GM23338 (cell line): ENCODE data around the gene DSCAML1. TPM values are rescaled to one million over a fixed set of nuclear protein-coding genes. Genes with fewer than 3 reads are reported as not detected.

Source experiments
- ATAC-seq: fragments of 200-7000 bp; cut with Tn5 transposase; 3 replicates; pipeline ENCODE4 v1.9.1; 2020
- DNase-seq: peaks from one replicate; pipeline ENCODE4 v3.0.0-alpha.2; 2015; ENCODE audit warnings: low spot score
- H2AFZ ChIP-seq: fragments of 200-600 bp; sonication (generic); 2 replicates; pipeline ENCODE4 v1.8.0; 2016; ENCODE audit warnings: antibody characterized with exemption, mild to moderate bottlenecking, moderate library complexity
- H3F3A ChIP-seq: fragments of 200-600 bp; sonication (generic); replicated peaks from 2 replicates; pipeline ENCODE4 v1.8.0; 2017; ENCODE audit warnings: antibody characterized with exemption, mixed run types, low read depth
- H3K27ac ChIP-seq: fragments of 200-600 bp; sonication (generic); 2 replicates; pipeline ENCODE4 v1.6.1; 2016; ENCODE audit warnings: low read depth
- H3K27me3 ChIP-seq: fragments of 200-600 bp; sonication (generic); 2 replicates; pipeline ENCODE4 v1.8.0; 2016; ENCODE audit warnings: mild to moderate bottlenecking, mixed run types, moderate library complexity; ENCODE audit not compliant: insufficient read depth
- H3K36me3 ChIP-seq: fragments of 200-600 bp; sonication (generic); 2 replicates; pipeline ENCODE4 v1.8.0; 2016; ENCODE audit warnings: mild to moderate bottlenecking; ENCODE audit not compliant: insufficient read depth
- H3K4me1 ChIP-seq: fragments of 200-600 bp; sonication (generic); 2 replicates; pipeline ENCODE4 v1.8.0; 2016; ENCODE audit warnings: mild to moderate bottlenecking, moderate library complexity; ENCODE audit not compliant: insufficient read depth
- H3K4me2 ChIP-seq: fragments of 200-600 bp; sonication (generic); 2 replicates; pipeline ENCODE4 v1.7.1; 2017; ENCODE audit warnings: mixed run types
- H3K4me3 ChIP-seq: fragments of 200-600 bp; sonication (generic); 2 replicates; pipeline ENCODE4 v1.6.1; 2016; ENCODE audit warnings: mixed run types
- H3K79me2 ChIP-seq: fragments of 200-600 bp; sonication (generic); replicated peaks from 2 replicates; pipeline ENCODE4 v1.8.0; 2017; ENCODE audit warnings: mild to moderate bottlenecking; ENCODE audit not compliant: insufficient read depth
- H3K9me2 ChIP-seq: fragments of 200-600 bp; sonication (generic); 2 replicates; pipeline ENCODE4 v1.8.0; 2017; ENCODE audit not compliant: insufficient read depth
- H4K20me1 ChIP-seq: fragments of 200-600 bp; sonication (generic); replicated peaks from 2 replicates; pipeline ENCODE4 v1.8.0; 2017; ENCODE audit warnings: mild to moderate bottlenecking; ENCODE audit not compliant: insufficient read depth
- H3K27ac Mint-ChIP-seq: 2 replicates; pipeline ENCODE4 v1.8.0; 2020; ENCODE audit warnings: inconsistent platforms, mild to moderate bottlenecking, moderate library complexity, mixed read lengths
- H3K27me3 Mint-ChIP-seq: 3 replicates; pipeline ENCODE4 v1.8.0; 2022; ENCODE audit warnings: low read depth, mild to moderate bottlenecking, moderate library complexity, mixed read lengths, inconsistent platforms; ENCODE audit not compliant: insufficient read depth, poor library complexity
- H3K36me3 Mint-ChIP-seq: 3 replicates; pipeline ENCODE4 v1.8.0; 2021; ENCODE audit warnings: low read depth, mild to moderate bottlenecking, inconsistent platforms, moderate library complexity, mixed read lengths
- H3K4me1 Mint-ChIP-seq: 3 replicates; pipeline ENCODE4 v1.8.0; 2020; ENCODE audit warnings: mild to moderate bottlenecking, inconsistent platforms, mixed read lengths
- H3K4me3 Mint-ChIP-seq: 3 replicates; pipeline ENCODE4 v1.8.0; 2021; ENCODE audit warnings: moderate library complexity, mild to moderate bottlenecking, inconsistent platforms, mixed read lengths
- H3K9me3 Mint-ChIP-seq: 3 replicates; pipeline ENCODE4 v1.8.0; 2020; ENCODE audit warnings: moderate library complexity, mild to moderate bottlenecking, inconsistent platforms, mixed read lengths
- CTCF ChIP-seq, 2 experiments: fragments of 200-600 bp in 1 of 2; sonication (generic) in 1 of 2; conservative IDR thresholded peaks; 2 replicates each; pipeline versions ENCODE4 v1.5.1 to v1.6.1; 2016 to 2017; ENCODE audit warnings: antibody characterized with exemption in 2 of 2, low read depth in 2 of 2, mild to moderate bottlenecking in 2 of 2, moderate library complexity in 1 of 2
- NANOG ChIP-seq: IDR thresholded peaks from 2 replicates; pipeline ENCODE4 v1.6.1; 2016; ENCODE audit warnings: antibody characterized with exemption, borderline replicate concordance
- ZNF331 ChIP-seq: fragments of 250-450 bp; sonication (Bioruptor Pico); IDR thresholded peaks from 2 replicates; pipeline ENCODE4 v1.5.0; 2020; ENCODE audit warnings: low read depth, mild to moderate bottlenecking, moderate library complexity
- polyA plus RNA-seq: library from polyadenylated mRNA; unstranded; fragments of >200 nt; fragmentation: Nextera tagmentation; extraction: Ambion mirVana; gene quantifications from 2 replicates; pipeline ENCODE4 v1.2.1, GENCODE V29; 2016
- total RNA-seq: library from RNA; depleted of rRNA; stranded (reverse); fragments of >200 nt; shearing (Covaris generic); gene quantifications from 2 replicates; pipeline ENCODE4 v1.2.3, GENCODE V29; 2014
- TF ChIP-seq, protein P1 (sequence below): fragments of 250-450 bp; sonication (Bioruptor Pico); IDR thresholded peaks from 2 replicates; pipeline ENCODE4 v1.5.0; 2020; ENCODE audit warnings: mild to moderate bottlenecking, moderate library complexity

DSCAML1 gene
- total and polyA plus RNA-seq, 2 experiments from 2014 or later: 0.17 TPM; not detected in 1

DNA sequence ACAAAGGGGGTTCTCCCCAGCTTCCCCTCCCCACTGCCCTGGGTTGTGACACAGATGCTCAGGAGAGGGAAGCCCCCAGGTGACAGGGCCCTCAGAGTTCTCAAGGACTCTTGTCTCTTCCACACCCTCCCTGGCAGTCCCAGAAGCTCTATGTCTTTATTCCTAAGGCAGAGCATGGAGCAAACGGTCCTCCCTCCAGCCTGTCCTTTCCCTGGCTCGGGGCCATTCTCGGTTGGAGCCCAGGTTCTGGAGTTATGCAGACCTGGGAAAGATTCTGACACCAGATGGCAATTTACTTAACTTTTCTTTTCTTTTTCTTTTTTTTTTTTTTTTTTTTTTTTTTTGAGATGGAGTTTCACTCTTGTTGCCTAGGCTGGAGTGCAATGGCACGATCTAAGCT lies 282.8 kb downstream of the DSCAML1 start (continued):
- TF ChIP-seq, protein P1, sequence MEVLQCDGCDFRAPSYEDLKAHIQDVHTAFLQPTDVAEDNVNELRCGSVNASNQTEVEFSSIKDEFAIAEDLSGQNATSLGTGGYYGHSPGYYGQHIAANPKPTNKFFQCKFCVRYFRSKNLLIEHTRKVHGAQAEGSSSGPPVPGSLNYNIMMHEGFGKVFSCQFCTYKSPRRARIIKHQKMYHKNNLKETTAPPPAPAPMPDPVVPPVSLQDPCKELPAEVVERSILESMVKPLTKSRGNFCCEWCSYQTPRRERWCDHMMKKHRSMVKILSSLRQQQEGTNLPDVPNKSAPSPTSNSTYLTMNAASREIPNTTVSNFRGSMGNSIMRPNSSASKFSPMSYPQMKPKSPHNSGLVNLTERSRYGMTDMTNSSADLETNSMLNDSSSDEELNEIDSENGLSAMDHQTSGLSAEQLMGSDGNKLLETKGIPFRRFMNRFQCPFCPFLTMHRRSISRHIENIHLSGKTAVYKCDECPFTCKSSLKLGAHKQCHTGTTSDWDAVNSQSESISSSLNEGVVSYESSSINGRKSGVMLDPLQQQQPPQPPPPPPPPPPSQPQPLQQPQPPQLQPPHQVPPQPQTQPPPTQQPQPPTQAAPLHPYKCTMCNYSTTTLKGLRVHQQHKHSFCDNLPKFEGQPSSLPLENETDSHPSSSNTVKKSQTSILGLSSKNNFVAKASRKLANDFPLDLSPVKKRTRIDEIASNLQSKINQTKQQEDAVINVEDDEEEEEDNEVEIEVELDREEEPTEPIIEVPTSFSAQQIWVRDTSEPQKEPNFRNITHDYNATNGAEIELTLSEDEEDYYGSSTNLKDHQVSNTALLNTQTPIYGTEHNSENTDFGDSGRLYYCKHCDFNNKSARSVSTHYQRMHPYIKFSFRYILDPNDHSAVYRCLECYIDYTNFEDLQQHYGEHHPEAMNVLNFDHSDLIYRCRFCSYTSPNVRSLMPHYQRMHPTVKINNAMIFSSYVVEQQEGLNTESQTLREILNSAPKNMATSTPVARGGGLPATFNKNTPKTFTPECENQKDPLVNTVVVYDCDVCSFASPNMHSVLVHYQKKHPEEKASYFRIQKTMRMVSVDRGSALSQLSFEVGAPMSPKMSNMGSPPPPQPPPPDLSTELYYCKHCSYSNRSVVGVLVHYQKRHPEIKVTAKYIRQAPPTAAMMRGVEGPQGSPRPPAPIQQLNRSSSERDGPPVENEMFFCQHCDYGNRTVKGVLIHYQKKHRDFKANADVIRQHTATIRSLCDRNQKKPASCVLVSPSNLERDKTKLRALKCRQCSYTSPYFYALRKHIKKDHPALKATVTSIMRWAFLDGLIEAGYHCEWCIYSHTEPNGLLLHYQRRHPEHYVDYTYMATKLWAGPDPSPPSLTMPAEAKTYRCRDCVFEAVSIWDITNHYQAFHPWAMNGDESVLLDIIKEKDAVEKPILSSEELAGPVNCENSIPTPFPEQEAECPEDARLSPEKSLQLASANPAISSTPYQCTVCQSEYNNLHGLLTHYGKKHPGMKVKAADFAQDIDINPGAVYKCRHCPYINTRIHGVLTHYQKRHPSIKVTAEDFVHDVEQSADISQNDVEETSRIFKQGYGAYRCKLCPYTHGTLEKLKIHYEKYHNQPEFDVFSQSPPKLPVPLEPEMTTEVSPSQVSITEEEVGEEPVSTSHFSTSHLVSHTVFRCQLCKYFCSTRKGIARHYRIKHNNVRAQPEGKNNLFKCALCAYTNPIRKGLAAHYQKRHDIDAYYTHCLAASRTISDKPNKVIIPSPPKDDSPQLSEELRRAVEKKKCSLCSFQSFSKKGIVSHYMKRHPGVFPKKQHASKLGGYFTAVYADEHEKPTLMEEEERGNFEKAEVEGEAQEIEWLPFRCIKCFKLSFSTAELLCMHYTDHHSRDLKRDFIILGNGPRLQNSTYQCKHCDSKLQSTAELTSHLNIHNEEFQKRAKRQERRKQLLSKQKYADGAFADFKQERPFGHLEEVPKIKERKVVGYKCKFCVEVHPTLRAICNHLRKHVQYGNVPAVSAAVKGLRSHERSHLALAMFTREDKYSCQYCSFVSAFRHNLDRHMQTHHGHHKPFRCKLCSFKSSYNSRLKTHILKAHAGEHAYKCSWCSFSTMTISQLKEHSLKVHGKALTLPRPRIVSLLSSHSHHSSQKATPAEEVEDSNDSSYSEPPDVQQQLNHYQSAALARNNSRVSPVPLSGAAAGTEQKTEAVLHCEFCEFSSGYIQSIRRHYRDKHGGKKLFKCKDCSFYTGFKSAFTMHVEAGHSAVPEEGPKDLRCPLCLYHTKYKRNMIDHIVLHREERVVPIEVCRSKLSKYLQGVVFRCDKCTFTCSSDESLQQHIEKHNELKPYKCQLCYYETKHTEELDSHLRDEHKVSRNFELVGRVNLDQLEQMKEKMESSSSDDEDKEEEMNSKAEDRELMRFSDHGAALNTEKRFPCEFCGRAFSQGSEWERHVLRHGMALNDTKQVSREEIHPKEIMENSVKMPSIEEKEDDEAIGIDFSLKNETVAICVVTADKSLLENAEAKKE (CRISPR knock-in tag): no peak
- TF ChIP-seq CTCF (conservative IDR thresholded peaks at IDR 0.05; ENCODE audit: low read depth in 2 of 2) (no peak), ZNF331 (no peak)

- H3K79me2 ChIP-seq: no peaks in the 10 kb centered on the region
- H2AFZ ChIP-seq: no peak overlapping the region
- no peak for DNase-seq
- no peaks in the 10 kb centered on the region for H3K9me2 ChIP-seq
- TF ChIP-seq NANOG: no peak
- H3K4me2 ChIP-seq: no peak overlapping the region
- Mint-ChIP-seq H3K36me3 (no peaks in the 10 kb centered on the region), H3K27ac (no peak overlapping the region), H3K4me1 (peaks cover 36% of the 10 kb centered on the region), H3K4me3 (no peak overlapping the region), H3K27me3 (peaks cover 21% of the 10 kb centered on the region), H3K9me3 (no peaks in the 10 kb centered on the region)
- ATAC-seq: no peak
- no peak overlapping the region for H3K27ac ChIP-seq
- H4K20me1 ChIP-seq: no peaks in the 10 kb centered on the region
- no peaks in the 10 kb centered on the region for H3K36me3 ChIP-seq
- H3K27me3 ChIP-seq: no peaks in the 10 kb centered on the region
- peaks cover 32% of the 10 kb centered on the region for H3K4me1 ChIP-seq
- no peak overlapping the region for H3K4me3 ChIP-seq
- no peaks in the 10 kb centered on the region for H3F3A ChIP-seq
Measured at GRCh38 chr11:117513666-117514065, 283.4 kb downstream of the DSCAML1 start.
